Activated naive CD8-positive, alpha-beta T cell treated with anti-CD3 and anti-CD28 coated beads, Interleukin-2, amount 50 U/mL, for 16 hours (primary cell): ENCODE results near the gene HMCN1.

Experiments
- DNase-seq: peaks from one replicate; pipeline ENCODE4 v3.0.0-alpha.2; 2020; ENCODE audit warnings: low read depth, low spot score

Gene HMCN1

GRCh38 chr1:185966471-185966870 is 232.3 kb downstream of the HMCN1 start:
- no peak for DNase-seq

- DNase-seq: no peak
Observed at GRCh38 chr1:185969028-185969427, 234.8 kb downstream of the HMCN1 start.

- DNase-seq: no peak
Observed at GRCh38 chr1:185969524-185969991, 235.4 kb downstream of the HMCN1 start.

- no peak for DNase-seq
Observed at GRCh38 chr1:185971688-185972087, 237.5 kb downstream of the HMCN1 start.

GRCh38 chr1:185972096-185972850 is 238.1 kb downstream of the HMCN1 start:
- DNase-seq: no peak

GRCh38 chr1:185973645-185974044 is 239.5 kb downstream of the HMCN1 start:
- no peak for DNase-seq

- no peak for DNase-seq
Observed at GRCh38 chr1:185974367-185975170, 240.4 kb downstream of the HMCN1 start.

- DNase-seq: no peak
Observed at GRCh38 chr1:185980891-185981290, 246.7 kb downstream of the HMCN1 start.

- DNase-seq: no peak
Observed at GRCh38 chr1:185984113-185984836, 250.1 kb downstream of the HMCN1 start.

- no peak for DNase-seq
Observed at GRCh38 chr1:185987611-185988321, 253.6 kb downstream of the HMCN1 start.

GRCh38 chr1:185990565-185990964 is 256.4 kb downstream of the HMCN1 start:
- no peak for DNase-seq

- no peak for DNase-seq
Observed at GRCh38 chr1:185991266-185991665, 257.1 kb downstream of the HMCN1 start.

- no peak for DNase-seq
Observed at GRCh38 chr1:185996211-185996610, 262.0 kb downstream of the HMCN1 start.

GRCh38 chr1:185998391-185998790 is 264.2 kb downstream of the HMCN1 start:
- no peak for DNase-seq

- no peak for DNase-seq
Observed at GRCh38 chr1:186002406-186002805, 268.2 kb downstream of the HMCN1 start.

- no peak for DNase-seq
Observed at GRCh38 chr1:186009039-186009737, 275.0 kb downstream of the HMCN1 start.

- no peak for DNase-seq
Observed at GRCh38 chr1:186014370-186015037, 280.3 kb downstream of the HMCN1 start.

GRCh38 chr1:186016856-186017255 is 282.7 kb downstream of the HMCN1 start:
- no peak for DNase-seq

- no peak for DNase-seq
Observed at GRCh38 chr1:186022184-186022583, 288.0 kb downstream of the HMCN1 start.

GRCh38 chr1:186026946-186027345 is 292.8 kb downstream of the HMCN1 start:
- no peak for DNase-seq
